ENCODE results near the gene CTNNBL1.

The CTNNBL1 gene

GRCh38 chr20:37790900-37791299, 97.1 kb downstream of the CTNNBL1 start:
- DNase-seq (ENCODE audit: low read depth): no peak
- H3K4me3 ChIP-seq (ENCODE audit: low read depth, low read length): no peak overlapping the region
- in situ Hi-C loops (cut with HindIII; ENCODE audit: low sequenced_read_pairs): no loop called here
- no peak for TF ChIP-seq CTCF (IDR thresholded peaks at IDR 0.05; ENCODE audit: low read depth, low read length, missing control alignments)

DNA sequence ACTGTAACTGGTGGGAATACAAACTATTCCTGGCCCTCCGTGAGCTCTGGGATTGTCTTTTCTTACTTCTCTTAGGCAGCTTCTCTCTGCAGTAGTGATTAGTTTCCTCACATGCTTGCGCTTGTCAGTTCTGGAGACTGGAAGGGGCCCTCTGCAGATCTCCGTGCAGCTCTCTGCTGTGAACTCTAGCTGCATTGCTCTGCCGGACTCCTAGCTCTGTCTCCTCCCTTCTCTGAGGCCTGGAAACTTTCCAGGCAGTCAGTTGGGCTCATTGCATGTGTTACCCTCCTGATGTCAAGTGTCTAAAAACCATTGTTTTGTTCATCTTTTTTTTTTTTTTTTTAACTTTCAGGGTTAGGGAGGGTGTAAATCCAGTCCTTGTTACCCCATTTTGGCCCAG, 102.3 kb downstream of the CTNNBL1 start:
- DNase-seq (ENCODE audit: low read depth): no peak
- H3K4me3 ChIP-seq (ENCODE audit: low read depth, low read length): no peak overlapping the region
- TF ChIP-seq CTCF (IDR thresholded peaks at IDR 0.05; ENCODE audit: low read depth, low read length, missing control alignments): no peak
- in situ Hi-C loops (cut with HindIII; ENCODE audit: low sequenced_read_pairs): no loop called here

DNA sequence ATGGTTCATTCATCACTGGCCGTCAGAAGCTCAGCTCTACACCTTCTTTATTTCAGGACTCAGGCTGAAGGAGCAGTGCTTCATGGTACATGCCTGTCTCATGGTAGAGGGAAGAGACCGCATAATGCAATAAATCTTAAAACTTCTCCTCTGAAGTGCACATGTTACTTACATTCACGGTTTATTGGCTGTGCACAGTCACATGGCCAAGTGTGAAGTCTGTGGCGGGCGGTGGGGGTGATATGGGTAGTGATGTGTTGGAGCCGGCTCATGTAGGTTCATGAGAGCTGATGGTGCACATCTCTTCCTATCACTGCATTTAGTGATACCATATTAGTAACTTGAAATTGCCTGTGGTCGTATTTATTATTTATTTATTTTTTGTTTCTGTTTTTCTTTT, 102.9 kb downstream of the CTNNBL1 start:
- DNase-seq (ENCODE audit: low read depth): no peak
- in situ Hi-C loops (cut with HindIII; ENCODE audit: low sequenced_read_pairs): no loop called here
- no peak overlapping the region for H3K4me3 ChIP-seq (ENCODE audit: low read depth, low read length)
- TF ChIP-seq CTCF (IDR thresholded peaks at IDR 0.05; ENCODE audit: low read depth, low read length, missing control alignments): no peak

GRCh38 chr20:37797669-37798175, 103.9 kb downstream of the CTNNBL1 start:
- peak; percentile 80 for DNase-seq (ENCODE audit: low read depth)
- no peak for TF ChIP-seq CTCF (IDR thresholded peaks at IDR 0.05; ENCODE audit: low read depth, low read length, missing control alignments)
- in situ Hi-C loops (cut with HindIII; ENCODE audit: low sequenced_read_pairs): no loop called here
- no peak overlapping the region for H3K4me3 ChIP-seq (ENCODE audit: low read depth, low read length)

DNA sequence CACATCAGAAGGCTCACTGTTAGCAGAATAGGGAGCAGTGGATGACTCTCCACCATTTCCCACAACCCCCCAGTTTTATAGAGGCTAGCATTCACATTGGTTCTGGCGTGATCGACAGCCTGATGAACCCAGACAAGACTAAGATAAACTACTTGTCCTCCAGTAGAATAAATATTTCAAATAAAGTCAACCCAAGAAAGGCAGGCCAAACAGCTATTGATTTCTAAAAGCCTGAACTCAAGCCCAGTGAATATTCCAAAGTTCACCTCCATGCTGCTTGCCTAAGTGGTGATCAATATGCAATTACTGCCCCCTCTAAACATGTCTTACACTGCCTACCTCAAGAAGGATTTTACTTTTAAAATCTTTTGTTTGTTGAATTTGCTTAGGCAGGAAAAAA, 104.5 kb downstream of the CTNNBL1 start:
- no peak overlapping the region for H3K4me3 ChIP-seq (ENCODE audit: low read depth, low read length)
- no peak for TF ChIP-seq CTCF (IDR thresholded peaks at IDR 0.05; ENCODE audit: low read depth, low read length, missing control alignments)
- no peak for DNase-seq (ENCODE audit: low read depth)
- in situ Hi-C loops (cut with HindIII; ENCODE audit: low sequenced_read_pairs): no loop called here

DNA sequence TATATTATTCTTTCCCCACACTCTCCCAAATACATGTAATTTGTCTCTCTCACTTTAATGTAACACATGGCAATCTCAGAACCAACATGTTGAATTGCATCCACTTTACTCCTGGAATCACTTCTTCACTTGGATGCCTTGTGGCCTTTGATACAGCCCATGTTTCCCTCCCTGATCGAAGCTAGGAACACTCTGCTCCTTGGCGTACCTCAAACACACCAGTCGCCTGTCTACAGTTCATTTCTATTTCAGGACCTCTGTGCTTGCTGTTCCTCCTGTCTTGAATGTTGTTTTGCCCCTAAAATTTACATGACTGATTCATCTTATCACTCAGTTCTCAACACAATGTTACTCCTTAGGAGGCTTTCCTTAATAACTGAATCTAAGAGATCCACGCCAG, 106.8 kb downstream of the CTNNBL1 start:
- no peak for DNase-seq (ENCODE audit: low read depth)
- TF ChIP-seq CTCF (IDR thresholded peaks at IDR 0.05; ENCODE audit: low read depth, low read length, missing control alignments): no peak
- in situ Hi-C loops (cut with HindIII; ENCODE audit: low sequenced_read_pairs): no loop called here
- H3K4me3 ChIP-seq (ENCODE audit: low read depth, low read length): no peak overlapping the region

GRCh38 chr20:37801921-37802320, 108.1 kb downstream of the CTNNBL1 start:
- in situ Hi-C loops (cut with HindIII; ENCODE audit: low sequenced_read_pairs): no loop called here
- TF ChIP-seq CTCF (IDR thresholded peaks at IDR 0.05; ENCODE audit: low read depth, low read length, missing control alignments): no peak
- H3K4me3 ChIP-seq (ENCODE audit: low read depth, low read length): no peak overlapping the region
- no peak for DNase-seq (ENCODE audit: low read depth)
